ENCODE measurements around the gene B3GALT6.

DNA sequence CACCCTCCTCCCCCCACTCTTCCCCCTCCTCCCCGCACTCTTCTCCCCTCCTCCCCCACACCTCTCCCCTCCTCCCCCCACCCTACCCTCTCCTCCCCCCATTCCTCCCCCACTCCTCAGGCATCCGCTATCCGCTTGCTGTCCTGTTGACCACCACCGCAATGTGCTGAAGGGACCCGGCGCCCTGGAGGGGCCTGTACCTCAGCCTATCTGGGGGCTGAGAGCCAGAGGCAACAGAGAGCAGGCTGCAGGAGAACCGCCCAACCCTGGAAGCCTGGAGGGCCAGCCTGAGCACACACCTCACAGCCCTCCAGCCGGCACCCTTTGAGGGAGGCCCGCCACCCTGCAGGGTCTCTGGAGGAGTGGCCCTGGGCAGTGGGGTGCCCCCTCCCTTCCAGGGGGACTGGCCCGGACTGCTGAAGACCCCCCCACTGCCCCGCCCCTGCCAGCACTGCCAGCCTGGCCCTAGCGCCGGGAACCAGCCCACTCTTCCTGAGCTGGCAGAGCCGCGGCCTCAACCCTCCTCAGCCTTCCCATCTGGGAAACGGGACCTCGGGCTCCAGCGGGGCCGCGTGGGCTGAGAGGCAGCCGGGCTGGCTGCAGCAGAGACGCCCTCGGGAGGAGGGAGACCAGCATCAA, 13.3 kb downstream of the B3GALT6 start:
- no peak for TF ChIP-seq POLR2A (IDR thresholded peaks at IDR 0.05)
- TF ChIP-seq, protein P1, sequence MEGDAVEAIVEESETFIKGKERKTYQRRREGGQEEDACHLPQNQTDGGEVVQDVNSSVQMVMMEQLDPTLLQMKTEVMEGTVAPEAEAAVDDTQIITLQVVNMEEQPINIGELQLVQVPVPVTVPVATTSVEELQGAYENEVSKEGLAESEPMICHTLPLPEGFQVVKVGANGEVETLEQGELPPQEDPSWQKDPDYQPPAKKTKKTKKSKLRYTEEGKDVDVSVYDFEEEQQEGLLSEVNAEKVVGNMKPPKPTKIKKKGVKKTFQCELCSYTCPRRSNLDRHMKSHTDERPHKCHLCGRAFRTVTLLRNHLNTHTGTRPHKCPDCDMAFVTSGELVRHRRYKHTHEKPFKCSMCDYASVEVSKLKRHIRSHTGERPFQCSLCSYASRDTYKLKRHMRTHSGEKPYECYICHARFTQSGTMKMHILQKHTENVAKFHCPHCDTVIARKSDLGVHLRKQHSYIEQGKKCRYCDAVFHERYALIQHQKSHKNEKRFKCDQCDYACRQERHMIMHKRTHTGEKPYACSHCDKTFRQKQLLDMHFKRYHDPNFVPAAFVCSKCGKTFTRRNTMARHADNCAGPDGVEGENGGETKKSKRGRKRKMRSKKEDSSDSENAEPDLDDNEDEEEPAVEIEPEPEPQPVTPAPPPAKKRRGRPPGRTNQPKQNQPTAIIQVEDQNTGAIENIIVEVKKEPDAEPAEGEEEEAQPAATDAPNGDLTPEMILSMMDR (IDR thresholded peaks at IDR 0.05) = no peak

Data from body of pancreas (tissue), 4 donors.